IMR-90 (cell line): ENCODE data around the gene PEX10. TPM values are rescaled to one million over a fixed set of nuclear protein-coding genes. Genes with fewer than 3 reads are reported as not detected.

Source experiments
- ATAC-seq: fragments of 200-7000 bp; cut with Tn5 transposase; 2 replicates; pipeline ENCODE4 v1.9.1; 2020; ENCODE audit warnings: low read depth, mild to moderate bottlenecking, moderate library complexity
- BruUV-seq: library from RNA; stranded (reverse); fragments of 400-500 nt; replicated peaks from 2 replicates; lab custom pipeline; 2021; lab: Mats Ljungman, UMichigan
- CTCF ChIA-PET: fragments of 300-600 bp; formaldehyde crosslinking; extraction: SDS; loops from one replicate; lab custom pipeline; 2021; ENCODE audit warnings: antibody characterized with exemption; lab: Yijun Ruan, JAX
- POLR2A ChIA-PET: fragments of 300-600 bp; sonication (Branson Sonifier 250); formaldehyde crosslinking; loops from one replicate; lab custom pipeline; 2022; ENCODE audit warnings: antibody characterized with exemption; ENCODE audit not compliant: unreplicated experiment; lab: Charles Lee
- DNase-seq: peaks from one replicate; pipeline ENCODE4 v3.0.0; 2013
- H2AFZ ChIP-seq: replicated peaks from 2 replicates; pipeline ENCODE3; 2013; ENCODE audit warnings: low read length, mild to moderate bottlenecking; ENCODE audit not compliant: poor library complexity
- H2AK5ac ChIP-seq: 2 replicates; pipeline ENCODE4 v1.6.1; 2013; ENCODE audit warnings: low read depth, low read length, inconsistent platforms
- H2AK9ac ChIP-seq: replicated peaks from 2 replicates; pipeline ENCODE3; 2013; ENCODE audit warnings: mild to moderate bottlenecking, low read depth, low read length, moderate library complexity; ENCODE audit not compliant: poor library complexity
- H2BK120ac ChIP-seq: 2 replicates; pipeline ENCODE4 v1.6.1; 2013; ENCODE audit warnings: low read depth, low read length, inconsistent platforms
- H2BK15ac ChIP-seq: 3 replicates; pipeline ENCODE4 v1.6.1; 2013; ENCODE audit warnings: low read depth, low read length, inconsistent platforms
- H2BK20ac ChIP-seq: 2 replicates; pipeline ENCODE4 v1.6.1; 2013; ENCODE audit warnings: low read depth, mild to moderate bottlenecking, inconsistent platforms, low read length, moderate library complexity
- H2BK5ac ChIP-seq: 2 replicates; pipeline ENCODE4 v1.6.1; 2013; ENCODE audit warnings: mild to moderate bottlenecking, low read depth, low read length, inconsistent platforms; ENCODE audit not compliant: poor library complexity, severe bottlenecking
- H3K14ac ChIP-seq: replicated peaks from 2 replicates; pipeline ENCODE4 v1.6.1; 2013; ENCODE audit warnings: low read depth, low read length, inconsistent platforms
- H3K18ac ChIP-seq: 2 replicates; pipeline ENCODE4 v1.6.1; 2013; ENCODE audit warnings: low read depth, low read length, control low read depth
- H3K23ac ChIP-seq: 2 replicates; pipeline ENCODE4 v1.6.1; 2013; ENCODE audit warnings: low read depth, low read length, inconsistent platforms
- H3K27ac ChIP-seq: 2 replicates; pipeline ENCODE4 v1.5.1; 2013; ENCODE audit warnings: mild to moderate bottlenecking, control low read depth, low read length; ENCODE audit not compliant: insufficient read depth
- H3K27me3 ChIP-seq: 2 replicates; pipeline ENCODE4 v1.6.1; 2013; ENCODE audit warnings: low read length; ENCODE audit not compliant: control insufficient read depth, insufficient read depth
- H3K36me3 ChIP-seq: 2 replicates; pipeline ENCODE4 v1.6.1; 2013; ENCODE audit warnings: low read length, mixed read lengths; ENCODE audit not compliant: control insufficient read depth, insufficient read depth
- H3K4ac ChIP-seq: 2 replicates; pipeline ENCODE4 v1.6.1; 2013; ENCODE audit warnings: low read depth, low read length, inconsistent platforms
- H3K4me1 ChIP-seq: 2 replicates; pipeline ENCODE4 v1.6.1; 2013; ENCODE audit warnings: low read length, mixed read lengths; ENCODE audit not compliant: control insufficient read depth, insufficient read depth
- H3K4me2 ChIP-seq: 2 replicates; pipeline ENCODE4 v1.6.1; 2013; ENCODE audit warnings: low read depth, mild to moderate bottlenecking, control low read depth, low read length, moderate library complexity
- H3K4me3 ChIP-seq: 2 replicates; pipeline ENCODE4 v1.5.1; 2013; ENCODE audit warnings: low read depth, mild to moderate bottlenecking, control low read depth, low read length, moderate library complexity; ENCODE audit not compliant: insufficient read depth
- H3K56ac ChIP-seq: 2 replicates; pipeline ENCODE4 v1.6.1; 2013; ENCODE audit warnings: low read length, inconsistent platforms; ENCODE audit not compliant: insufficient read depth; ENCODE audit errors: extremely low read depth
- H3K79me1 ChIP-seq, 2 experiments: 2 replicates each; pipeline ENCODE4 v1.6.1; 2013; ENCODE audit warnings: low read length in 2 of 2, inconsistent platforms in 1 of 2, low read depth in 1 of 2
- H3K9ac ChIP-seq: 2 replicates; pipeline ENCODE4 v1.6.1; 2013; ENCODE audit warnings: low read depth, low read length, control low read depth
- H3K9me1 ChIP-seq: 2 replicates; pipeline ENCODE4 v1.6.1; 2013; ENCODE audit warnings: low read length, inconsistent platforms; ENCODE audit not compliant: insufficient read depth
- H3K9me3 ChIP-seq: 2 replicates; pipeline ENCODE4 v1.6.1; 2013; ENCODE audit warnings: low read length; ENCODE audit not compliant: control insufficient read depth, insufficient read depth
- H4K20me1 ChIP-seq: 2 replicates; pipeline ENCODE4 v1.6.1; 2013; ENCODE audit warnings: low read length, inconsistent platforms; ENCODE audit not compliant: insufficient read depth
- H4K5ac ChIP-seq: 2 replicates; pipeline ENCODE4 v1.6.1; 2013; ENCODE audit warnings: mild to moderate bottlenecking, low read depth, low read length, control low read depth
- H4K8ac ChIP-seq, 2 experiments: 2 replicates each; pipeline ENCODE4 v1.6.1; 2013; ENCODE audit warnings: low read depth in 2 of 2, low read length in 2 of 2, control low read depth in 1 of 2, inconsistent platforms in 1 of 2
- H4K91ac ChIP-seq: 2 replicates; pipeline ENCODE4 v1.6.1; 2013; ENCODE audit warnings: low read depth, low read length, inconsistent platforms; ENCODE audit not compliant: insufficient read depth
- CEBPB ChIP-seq: IDR thresholded peaks from 2 replicates; pipeline ENCODE4 v1.6.1; 2012; ENCODE audit warnings: low read depth, low read length, improper control_type of control experiment
- FOS ChIP-seq: fragments of 150-350 bp; IDR thresholded peaks from 2 replicates; pipeline ENCODE4 v1.6.1; 2016; ENCODE audit warnings: low read depth, low read length
- MAFK ChIP-seq: IDR thresholded peaks from 2 replicates; pipeline ENCODE4 v1.6.1; 2012; ENCODE audit warnings: low read depth, low read length, improper control_type of control experiment
- MAZ ChIP-seq: IDR thresholded peaks from 2 replicates; pipeline ENCODE4 v1.6.1; 2012; ENCODE audit warnings: low read depth, mild to moderate bottlenecking, low read length, improper control_type of control experiment, moderate library complexity, borderline replicate concordance
- WGBS, 2 experiments: methylation state at CpG; one replicate each; pipeline versions ENCODE4 v1.1.5 to v1.1.7; 2013; ENCODE audit warnings: missing lambda C conversion rate in 2 of 2; ENCODE audit not compliant: insufficient read length in 1 of 2; ENCODE audit errors: extremely low coverage in 2 of 2; 5-methylcytosine and 5-hydroxymethylcytosine counted together
- dilution Hi-C: fragments of 300-500 bp; cut with HindIII; formaldehyde crosslinking; loops from one replicate; pipeline ENCODE4 v1.14.3; 2018; ENCODE audit warnings: low sequenced_read_pairs; ENCODE audit not compliant: unreplicated experiment
- in situ Hi-C: fragments of 300-500 bp; cut with MboI; formaldehyde crosslinking; loops from 3 replicates; pipeline ENCODE4 v1.14.3; 2019; ENCODE audit warnings: low sequenced_read_pairs, inconsistent platforms, mixed read lengths
- intact Hi-C: fragments of 100-400 bp; cut with micrococcal nuclease; formaldehyde crosslinking; loops from 2 replicates; pipeline ENCODE4 v1.10.0; 2022
- polyA plus RNA-seq, 3 experiments: library from polyadenylated mRNA; depleted of rRNA; stranded (reverse); fragments of >200 nt; gene quantifications; 2 replicates each; pipeline ENCODE4 v1.2.3, GENCODE V29; 2012; ENCODE audit warnings: low replicate concordance in 1 of 3
- total RNA-seq: library from RNA; depleted of rRNA; stranded (reverse); fragments of >200 nt; gene quantifications from 2 replicates; pipeline ENCODE4 v1.2.3, GENCODE V29; 2012

The PEX10 gene
- total and polyA plus RNA-seq, 2 of the 4 experiments (the other 2 are of a cell fraction), result 16.9 to 19.7 TPM

DNA sequence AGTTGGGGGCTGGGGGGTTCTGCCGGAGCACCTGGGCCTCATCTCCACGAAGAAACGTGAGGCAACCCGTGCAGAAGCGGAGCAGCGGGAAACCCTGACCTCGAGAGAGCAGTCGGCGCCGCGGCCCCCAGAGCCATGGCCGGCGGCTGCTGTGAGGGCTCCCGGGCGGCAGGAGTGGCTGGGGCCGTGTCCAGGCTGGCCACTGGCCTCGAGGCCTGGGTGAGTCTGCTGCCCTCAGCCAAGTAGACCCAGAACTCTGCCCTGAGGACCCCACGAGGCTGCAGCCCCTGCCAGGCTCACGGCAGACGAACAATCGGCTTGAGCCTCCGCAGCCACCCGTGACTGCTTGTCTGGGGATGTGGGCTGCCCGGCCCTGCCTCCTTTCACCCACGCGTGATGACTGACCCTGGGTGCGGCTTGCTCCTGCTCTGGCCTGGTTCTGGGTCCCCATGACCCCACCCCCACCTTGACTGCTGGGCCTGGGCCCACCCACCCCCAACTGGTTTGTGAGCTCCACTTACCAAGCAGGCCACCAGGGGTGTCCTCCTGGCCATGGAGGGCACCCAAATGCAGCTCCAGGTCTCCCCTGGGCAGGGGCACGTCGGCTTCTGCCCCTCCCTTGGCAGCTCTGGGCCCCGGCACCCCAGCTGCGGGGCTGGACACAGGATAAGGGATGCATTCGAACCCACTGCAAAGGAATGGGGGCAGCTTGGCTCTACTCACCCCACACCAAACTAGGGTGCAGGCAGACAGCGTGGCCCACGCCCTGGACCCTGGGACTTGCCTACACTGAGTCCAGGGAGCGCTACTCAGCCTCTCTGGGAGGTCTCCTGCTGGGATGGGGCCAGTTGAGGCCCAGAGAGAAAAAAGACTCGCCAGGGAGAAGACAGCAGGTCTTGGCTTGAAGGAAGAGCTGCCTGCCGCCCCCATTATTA, 55.2 kb downstream of the PEX10 start:
- no peak overlapping the region for H2BK20ac ChIP-seq
- no peaks in the 10 kb centered on the region for H3K27me3 ChIP-seq
- no peak for DNase-seq
- no peak overlapping the region for H2BK120ac ChIP-seq
- no peak for ATAC-seq
- no peak overlapping the region for H3K4me2 ChIP-seq
- H2BK5ac ChIP-seq, result no peak overlapping the region
- intact Hi-C loops (no loop called here), in situ Hi-C loops (loop anchor here (25.0 kb wide), 1 partner anchor 395 kb away; no protein-coding TSS in a partner anchor), dilution Hi-C loops (no loop called here)
- H2AK9ac ChIP-seq, result no peak overlapping the region
- H3K9me1 ChIP-seq, result no peaks in the 10 kb centered on the region
- H3K9ac ChIP-seq, result no peak overlapping the region
- no peaks in the 10 kb centered on the region for H3K9me3 ChIP-seq
- no peak overlapping the region for H4K5ac ChIP-seq
- no peak overlapping the region for H3K14ac ChIP-seq
- no peak overlapping the region for H3K56ac ChIP-seq
- H3K36me3 ChIP-seq, result no peaks in the 10 kb centered on the region
- 81% methylated on average over 21 of the region's 37 CpGs; no CpG with 5 or more reads in 1 of the 2 experiments for WGBS, 2 experiments
- ChIA-PET CTCF (no interaction called here), POLR2A (no interaction called here)
- H2AK5ac ChIP-seq, result no peak overlapping the region
- no peak overlapping the region for H3K4me3 ChIP-seq
- no peaks in the 10 kb centered on the region for H3K79me1 ChIP-seq
- H3K4ac ChIP-seq, result no peak overlapping the region
- H3K27ac ChIP-seq, result no peak overlapping the region
- H4K8ac ChIP-seq, result no peak overlapping the region
- BruUV-seq, result no TSS peak
- H2BK15ac ChIP-seq, result no peak overlapping the region
- no peak overlapping the region for H4K91ac ChIP-seq
- 0 out of 2 replicates have a peak, but pooled peaks cover 3% of the 10 kb centered on the region for H3K4me1 ChIP-seq
- no peak for TF ChIP-seq CEBPB
- no peak for TF ChIP-seq FOS
- TF ChIP-seq MAZ, result no peak
- TF ChIP-seq MAFK, result no peak
- no peak overlapping the region for H3K18ac ChIP-seq
- no peaks in the 10 kb centered on the region for H4K20me1 ChIP-seq
- H2AFZ ChIP-seq, result no peak overlapping the region
- no peak overlapping the region for H3K23ac ChIP-seq
